Activated CD4-positive, CD25-positive, alpha-beta regulatory T cell treated with anti-CD3 and anti-CD28 coated beads, Interleukin-2, amount 50 U/mL, for 16 hours (primary cell): ENCODE data around the gene MCAT.
A peak's percentile ranks its signal among the peaks of the same experiment; 100 is the strongest.
"Not testable (repeated sequence)": the region's sequence is repeated elsewhere in the genome, so short reads cannot be mapped to it uniquely, and the experiment has no call there.

Experiments used
- DNase-seq: peaks from one replicate; pipeline ENCODE4 v3.0.0-alpha.2; 2020; ENCODE audit warnings: low read depth, low spot score

The MCAT gene

DNA sequence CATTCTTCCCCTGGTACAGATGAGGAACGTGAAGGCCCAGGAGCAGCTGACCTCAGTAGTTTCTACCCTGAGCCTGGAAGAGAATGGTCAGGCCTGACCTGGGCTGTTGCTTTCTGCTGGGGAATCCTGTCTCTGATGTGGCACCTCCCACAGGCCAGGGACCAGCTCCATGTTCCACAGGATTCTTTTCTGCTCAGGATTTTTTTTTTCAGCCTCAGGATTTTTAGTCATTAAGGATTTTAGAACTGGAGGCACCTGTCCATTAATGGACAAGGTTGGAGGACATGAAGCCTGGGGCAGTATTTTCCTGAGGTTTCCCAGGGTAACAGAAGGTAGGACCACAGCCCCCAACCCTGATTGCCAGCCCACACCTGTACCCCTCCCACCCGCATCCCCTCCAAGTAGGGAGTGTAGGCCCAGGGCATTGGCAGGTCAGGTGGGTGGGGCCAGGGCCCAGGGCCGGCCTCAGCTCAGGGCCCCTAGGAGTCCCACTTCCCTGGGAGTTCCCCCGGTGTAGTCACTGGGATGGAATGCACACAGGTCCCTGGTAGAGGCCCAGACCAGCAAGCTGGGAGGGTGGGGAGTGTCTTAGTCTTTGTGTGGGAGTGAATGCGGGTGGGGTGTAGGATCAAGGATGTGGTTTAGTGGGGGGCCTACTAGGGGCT lies 16.6 kb downstream of the MCAT start:
- DNase-seq, result no peak

DNA sequence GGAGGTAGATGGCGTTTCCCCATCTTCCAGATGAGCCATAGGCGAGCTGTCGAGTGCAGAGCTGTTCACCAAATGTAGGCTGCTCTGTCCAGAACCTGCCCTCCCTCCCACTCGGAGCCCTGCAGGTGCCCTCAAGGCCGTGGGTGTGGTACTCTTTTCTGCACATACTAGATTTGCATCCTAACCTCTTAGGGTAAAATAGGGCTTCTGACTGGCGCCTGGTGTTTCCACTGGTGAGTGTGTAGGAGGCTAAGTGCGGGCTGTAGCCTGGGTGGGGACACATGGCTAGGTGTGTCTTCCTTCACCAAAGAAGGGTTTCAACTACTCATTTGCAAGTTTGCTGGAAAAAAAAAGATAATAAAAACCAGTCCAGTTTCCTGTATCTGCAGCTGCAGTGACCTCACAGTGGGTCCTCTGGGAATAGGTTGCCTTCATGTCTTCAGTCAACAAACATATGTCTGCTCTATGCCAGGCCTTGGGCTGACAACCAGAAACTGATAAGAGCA lies 24.2 kb downstream of the MCAT start:
- DNase-seq, result no peak

DNA sequence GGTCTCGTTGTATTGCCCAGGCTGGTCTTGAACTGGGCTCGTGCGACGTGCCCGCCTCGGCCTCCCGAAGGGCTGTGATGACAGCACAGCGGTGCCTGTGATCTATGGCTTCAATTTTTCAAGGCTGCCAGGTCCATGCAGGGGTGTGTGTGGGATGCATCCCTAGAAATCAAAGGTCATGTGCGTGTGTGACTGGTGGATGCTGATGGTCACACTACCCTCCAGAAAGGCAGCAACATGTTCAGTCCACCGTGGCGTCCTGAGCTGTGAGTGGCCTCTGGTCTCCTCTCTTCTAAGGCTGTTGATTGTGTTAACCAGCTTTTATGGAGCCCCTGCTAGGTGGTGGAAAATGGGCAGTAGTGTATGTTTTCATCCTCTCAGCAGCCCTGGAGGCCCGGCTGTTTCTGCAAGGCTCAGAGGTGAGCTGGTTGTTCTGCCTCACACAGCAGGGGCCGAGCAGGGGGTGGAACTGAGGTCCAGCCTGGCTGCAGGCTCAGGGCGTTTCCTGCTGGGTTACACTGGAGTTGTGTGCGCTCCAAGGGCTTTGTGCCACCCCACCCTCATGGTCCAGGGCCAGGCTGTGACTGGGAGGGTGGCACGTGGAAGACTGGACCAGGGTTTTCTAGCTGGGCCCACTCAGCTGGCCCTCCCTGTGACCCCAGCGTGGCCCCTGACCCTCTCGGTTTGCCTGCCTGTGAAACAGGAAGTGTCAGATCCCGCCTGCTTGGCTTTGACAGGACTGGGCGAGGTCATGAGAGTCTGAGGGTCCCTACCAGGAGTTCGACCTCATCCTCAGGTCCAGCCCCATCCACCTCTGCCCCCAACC lies 25.0 kb downstream of the MCAT start:
- no peak for DNase-seq

GRCh38 chr22:43116932-43117331 lies 26.3 kb downstream of the MCAT start:
- no peak for DNase-seq

DNA sequence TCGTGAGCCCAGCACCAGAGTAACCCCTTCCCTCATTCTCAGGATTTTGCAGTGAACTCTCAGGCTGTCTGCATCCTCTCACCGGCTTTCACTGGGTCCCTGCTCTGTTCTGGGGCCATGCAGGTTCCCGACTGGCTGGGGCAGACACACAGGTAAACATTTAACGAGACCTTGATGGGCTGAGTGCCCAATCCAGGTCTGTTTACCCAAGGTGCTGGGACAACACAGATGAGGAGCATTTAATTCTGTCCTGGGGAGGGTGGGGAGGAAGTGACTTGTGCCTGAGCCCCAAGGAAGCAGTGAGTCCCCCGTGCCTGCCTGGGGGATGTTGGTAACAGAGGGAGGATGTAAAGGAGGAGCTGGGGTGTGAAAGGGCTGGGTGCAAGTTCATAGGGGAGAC lies 28.2 kb downstream of the MCAT start:
- DNase-seq, result no peak

DNA sequence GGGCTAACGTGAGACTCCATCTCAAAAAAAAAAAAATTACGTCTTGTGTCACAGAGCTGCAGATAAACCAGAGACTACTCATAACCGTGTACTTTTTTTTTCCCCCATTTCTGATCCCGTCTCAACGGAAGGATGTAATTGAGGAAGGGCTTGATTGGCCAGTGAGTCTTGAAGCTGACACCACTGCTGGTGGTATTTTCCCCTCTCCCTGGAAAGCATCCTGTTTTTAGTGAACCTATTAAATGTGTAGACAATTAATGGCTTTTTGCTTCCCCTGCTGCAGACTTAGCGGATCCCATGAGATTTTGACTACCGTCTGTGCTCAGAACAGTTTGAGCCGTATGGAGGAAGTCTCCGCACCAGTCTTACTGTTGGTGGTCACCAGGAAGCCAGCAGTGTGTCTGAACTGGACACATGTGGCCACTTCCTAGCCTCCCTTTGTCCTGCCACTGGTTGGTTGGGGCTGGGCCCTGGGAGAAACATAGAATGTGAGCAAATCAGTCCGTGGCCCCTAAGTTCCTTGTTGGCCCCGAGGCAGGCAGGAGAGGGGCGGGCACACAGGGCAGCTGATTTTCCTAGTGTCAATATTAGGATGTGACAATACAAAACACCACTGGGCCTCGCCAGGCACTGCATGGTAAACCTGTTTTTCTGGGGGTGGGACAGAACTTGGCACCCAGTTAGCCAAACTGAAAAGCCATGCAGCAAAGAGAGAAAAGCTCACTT lies 29.5 kb downstream of the MCAT start:
- DNase-seq, result no peak

DNA sequence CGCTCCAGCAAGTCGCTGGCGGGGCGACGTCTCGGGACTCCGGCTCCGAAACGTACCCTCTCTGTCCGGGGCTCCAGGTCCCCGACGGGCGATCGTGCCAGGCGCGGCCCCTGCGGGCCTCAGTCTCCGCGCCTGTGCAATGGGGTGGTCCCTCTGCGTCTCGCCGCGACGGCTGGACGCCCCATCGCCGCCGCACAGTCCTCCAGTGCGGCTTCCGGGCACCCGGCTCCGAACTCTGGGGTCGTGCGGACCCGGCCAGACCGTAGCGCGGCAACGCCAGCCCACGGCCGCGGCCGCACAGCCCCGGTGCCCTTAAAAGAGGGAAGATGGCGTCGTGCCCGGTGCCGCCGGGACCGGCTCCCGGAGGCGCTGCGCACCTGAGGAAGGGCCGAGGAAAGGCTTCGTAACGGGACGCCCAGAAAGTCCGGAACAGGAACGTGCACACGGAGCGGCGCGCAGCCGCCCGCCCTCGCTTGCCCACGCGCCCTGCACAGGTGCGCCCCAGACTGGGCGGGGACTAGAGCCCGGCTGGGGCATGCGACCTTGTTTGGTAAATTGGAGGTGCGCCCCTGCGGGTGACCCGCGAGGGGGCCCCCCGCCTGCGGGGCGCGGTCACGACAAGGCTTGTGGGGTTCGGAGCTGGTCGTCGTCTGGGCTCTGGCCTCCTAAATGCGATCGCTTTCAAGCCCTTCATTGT lies 32.1 kb downstream of the MCAT start:
- DNase-seq, result no peak

DNA sequence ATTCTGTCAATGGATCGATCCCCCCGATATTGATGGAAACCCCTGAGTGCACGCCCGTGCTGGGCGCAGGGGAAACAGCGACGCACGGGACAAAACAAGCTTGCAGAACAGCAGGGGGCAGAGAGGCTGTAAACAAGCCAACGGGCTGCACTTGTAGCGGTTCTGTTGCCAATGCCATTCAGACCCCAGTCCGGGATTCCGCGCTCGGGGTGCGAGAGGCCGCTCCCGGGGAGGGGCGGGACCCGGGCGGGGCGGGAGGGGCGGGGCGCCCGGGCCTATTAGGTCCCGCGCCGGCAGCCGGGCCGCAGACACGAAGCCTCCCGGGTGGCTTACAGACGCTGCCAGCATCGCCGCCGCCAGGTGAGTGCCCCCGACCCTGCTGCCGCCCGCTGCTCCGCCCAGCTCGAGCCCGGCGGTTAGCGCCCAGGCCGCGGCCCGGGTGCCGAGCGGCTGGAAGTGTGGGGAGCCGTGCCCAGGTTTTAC lies 32.7 kb downstream of the MCAT start, which contains the start of gene BIK:
BIK (plus strand) TSS at position 307 of the 483 bp plus-strand sequence. CDS start 13,273 bp downstream, outside the sequence.
- peak; percentile 2 for DNase-seq

DNA sequence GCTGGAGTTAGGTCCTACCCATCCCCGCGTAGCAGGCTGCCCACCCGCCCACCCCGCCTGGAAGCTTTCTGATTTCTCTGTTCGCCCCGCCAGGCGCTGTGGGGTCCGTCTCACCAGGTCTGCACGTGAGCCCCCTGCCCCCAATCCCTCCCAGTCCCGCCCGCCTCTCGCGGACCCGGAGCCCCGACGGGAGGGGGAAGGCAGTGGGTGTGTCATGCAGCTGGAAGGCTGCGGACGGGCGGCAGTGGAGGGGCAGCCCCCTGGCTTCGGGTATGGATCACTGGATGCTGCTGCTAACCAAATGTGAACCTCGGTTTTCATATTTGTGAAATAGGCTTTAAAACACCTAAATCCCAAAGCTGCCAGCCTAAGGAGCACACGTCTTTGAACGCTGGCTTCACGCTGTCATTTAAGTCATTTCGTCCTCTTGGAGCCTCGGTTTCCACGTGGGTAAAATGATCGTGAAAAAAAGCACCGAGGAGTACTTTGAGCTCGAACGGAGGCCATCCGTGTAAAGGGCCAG lies 33.2 kb downstream of the MCAT start:
- DNase-seq, result no peak

GRCh38 chr22:43109511-43109910 lies 33.7 kb downstream of the MCAT start:
- no peak for DNase-seq

GRCh38 chr22:43106302-43106701 lies 36.9 kb downstream of the MCAT start:
- DNase-seq, result no peak

DNA sequence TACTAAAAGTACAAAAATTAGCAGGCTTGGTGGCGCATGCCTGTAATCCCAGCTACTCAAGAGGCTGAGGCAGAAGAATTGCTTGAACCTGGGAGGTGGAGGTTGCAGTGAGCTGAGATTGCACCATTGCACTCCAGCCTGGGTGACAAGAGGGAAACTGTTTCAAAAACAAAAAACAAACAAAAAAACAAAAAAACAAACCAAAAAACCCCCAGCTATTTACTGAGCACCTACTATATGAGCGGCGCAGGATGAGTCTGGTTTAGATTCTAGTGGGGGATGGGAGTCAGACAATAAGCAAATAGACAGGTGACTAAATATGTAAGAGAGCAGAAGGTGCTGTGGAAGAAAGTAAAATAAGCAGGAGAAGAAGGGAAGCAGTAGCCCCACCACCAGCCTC lies 38.2 kb downstream of the MCAT start:
- DNase-seq, result not testable (repeated sequence)

- DNase-seq, result not testable (repeated sequence)
Observed at GRCh38 chr22:43104056-43104625, 39.1 kb downstream of the MCAT start.

DNA sequence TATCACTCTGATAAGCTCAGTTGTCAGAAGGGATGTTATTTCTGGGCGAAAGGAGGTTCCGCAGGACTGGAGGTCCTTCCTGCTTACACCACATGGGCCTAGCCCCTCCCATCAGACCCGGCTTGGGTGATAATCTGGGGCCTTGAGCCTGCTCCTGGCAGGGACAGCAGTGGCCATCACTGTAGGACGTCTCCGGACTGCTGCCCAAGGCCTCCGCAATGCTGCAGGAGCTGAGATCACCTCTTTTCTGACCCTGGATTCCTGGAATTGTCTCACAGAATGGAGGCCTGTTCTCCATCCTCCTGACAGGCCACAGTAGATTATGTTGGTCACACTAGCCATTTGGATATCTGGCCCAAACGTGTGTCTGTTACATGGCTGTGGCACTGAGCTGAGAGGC lies 41.9 kb downstream of the MCAT start:
- no peak for DNase-seq

- DNase-seq, result no peak
Observed at GRCh38 chr22:43100225-43100624, 43.0 kb downstream of the MCAT start.

GRCh38 chr22:43099095-43099494 lies 44.1 kb downstream of the MCAT start:
- DNase-seq, result no peak

DNA sequence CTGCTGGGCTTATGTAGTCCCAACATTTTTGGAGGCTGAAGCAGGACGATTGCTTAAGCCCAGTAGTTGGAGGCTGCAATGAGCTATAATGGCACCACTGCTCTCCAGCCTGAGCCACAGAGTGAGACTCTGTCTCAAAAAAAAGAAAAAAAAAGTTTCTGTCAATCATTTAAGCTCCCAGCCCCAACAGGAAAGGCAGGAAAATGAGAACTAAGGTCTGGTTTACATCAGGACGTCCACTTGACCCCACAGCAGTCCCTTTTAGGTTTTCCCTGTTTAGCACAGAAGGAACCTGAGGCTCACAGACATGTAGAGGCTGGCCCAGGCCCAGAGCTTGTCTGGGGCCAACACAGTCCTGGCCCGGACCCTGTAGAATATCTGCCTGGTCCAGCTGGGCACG lies 44.8 kb downstream of the MCAT start:
- DNase-seq, result no peak

GRCh38 chr22:43096420-43096819 lies 46.8 kb downstream of the MCAT start:
- DNase-seq, result no peak

GRCh38 chr22:43094551-43094950 lies 48.6 kb downstream of the MCAT start:
- no peak for DNase-seq

DNA sequence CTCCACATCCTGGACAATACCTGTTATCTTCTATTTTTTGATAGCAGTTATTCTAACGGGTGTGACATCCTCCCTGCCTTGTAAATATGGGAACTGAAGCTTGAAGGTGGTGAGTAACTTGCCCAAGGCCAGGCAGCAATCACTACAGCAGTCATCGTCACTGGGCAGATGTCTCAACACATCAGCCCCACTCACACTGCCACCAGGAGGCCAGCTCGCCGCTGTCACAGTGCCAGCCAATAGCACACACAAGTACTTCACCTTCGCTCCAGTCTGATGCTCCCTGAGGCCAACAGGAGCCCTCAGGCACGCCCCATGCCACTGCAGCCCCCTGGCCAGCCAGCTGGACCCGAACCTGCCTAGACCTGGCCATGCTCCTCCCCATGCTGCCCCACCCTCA lies 49.1 kb downstream of the MCAT start:
- DNase-seq, result no peak

- no peak for DNase-seq
Observed at GRCh38 chr22:43092085-43092484, 51.1 kb downstream of the MCAT start.
